Airway epithelial cell (primary cell): ENCODE results near the gene ZBTB2. TPM values are rescaled to one million over a fixed set of nuclear protein-coding genes. Genes with fewer than 3 reads are reported as not detected.

Experiments
- total RNA-seq: library from RNA; depleted of rRNA; stranded (reverse); fragments of >200 nt; gene quantifications from 2 replicates; pipeline ENCODE4 v1.2.3, GENCODE V29; 2015

Gene ZBTB2
- total RNA-seq, result 4.6 and 9.0 TPM in 2 replicates

GRCh38 chr6:151391471-151392413 lies at the start of gene ZBTB2:
Gene ZBTB2, minus strand, starts transcription at chr6:151391559. Its CDS starts 17,922 bp downstream, at chr6:151373637.

Other genes with a start within 250 kb of the ZBTB2 start
- 7.0 and 8.6 TPM in 2 replicates for gene AKAP12, start 151.6 kb downstream of the ZBTB2 start, total RNA-seq
- gene RMND1, start 60.6 kb upstream of the ZBTB2 start, total RNA-seq, result 20.9 and 24.6 TPM in 2 replicates
- gene CCDC170, start 102.5 kb upstream of the ZBTB2 start, total RNA-seq, result 0.07 and 0.70 TPM in 2 replicates